NK-92 (cell line): ENCODE results near the gene CCDC92B.
"Not testable (repeated sequence)": the region's sequence is repeated elsewhere in the genome, so short reads cannot be mapped to it uniquely, and the experiment has no call there.

ENCODE experiments used
- DNase-seq: peaks from one replicate; lab custom pipeline; 2025; ENCODE audit not compliant: unreplicated experiment; lab: John Stamatoyannopoulos, UW

CCDC92B gene

GRCh38 chr17:2691069-2691871 is 58.2 kb downstream of the CCDC92B start:
- no peak for DNase-seq

DNA sequence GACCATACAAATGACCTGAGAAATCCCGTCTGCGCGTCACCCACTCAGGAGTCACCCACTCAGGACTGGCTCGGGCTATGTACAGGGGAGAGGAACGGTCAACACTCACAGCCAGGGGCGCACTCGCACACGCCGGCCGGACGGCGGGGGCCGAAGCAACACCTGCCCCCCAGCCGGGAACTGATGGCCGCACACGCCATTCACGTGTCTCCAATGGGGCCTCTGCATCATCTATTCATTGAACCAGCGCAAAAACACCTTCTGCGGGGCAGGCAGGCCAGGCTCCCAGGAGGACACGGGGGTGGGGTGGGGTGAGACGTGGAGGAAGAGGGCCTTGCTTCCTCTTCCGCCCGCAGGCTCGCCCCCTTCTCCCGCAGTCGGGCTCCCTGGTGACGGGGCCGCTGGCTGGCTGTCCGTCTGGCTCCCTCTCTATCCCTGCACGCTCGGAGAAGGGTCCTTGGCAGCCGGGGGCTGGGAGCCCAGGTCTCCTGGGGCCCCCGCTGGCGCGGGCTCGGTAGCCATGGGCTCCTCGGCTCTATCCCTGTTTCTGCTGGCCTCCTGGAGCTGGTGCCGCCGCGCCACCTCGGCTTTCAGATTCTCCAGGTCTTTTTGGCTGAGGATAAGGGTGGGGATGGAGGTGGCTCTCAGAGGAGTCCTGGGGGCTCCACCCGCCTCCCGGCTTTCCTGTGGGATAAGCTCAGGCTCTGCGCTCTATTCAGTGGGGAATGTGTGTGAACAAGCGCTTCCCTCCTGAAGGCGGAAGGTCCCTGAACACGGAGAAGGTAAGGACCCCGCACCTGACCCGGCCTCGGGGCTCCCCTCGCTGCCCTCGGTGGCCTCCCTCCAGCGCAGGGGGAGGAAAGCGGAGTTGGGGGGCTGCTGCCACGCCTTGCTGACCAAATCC is 59.0 kb downstream of the CCDC92B start:
- DNase-seq: no peak

GRCh38 chr17:2689411-2690164 is 59.9 kb downstream of the CCDC92B start:
- DNase-seq: no peak

DNA sequence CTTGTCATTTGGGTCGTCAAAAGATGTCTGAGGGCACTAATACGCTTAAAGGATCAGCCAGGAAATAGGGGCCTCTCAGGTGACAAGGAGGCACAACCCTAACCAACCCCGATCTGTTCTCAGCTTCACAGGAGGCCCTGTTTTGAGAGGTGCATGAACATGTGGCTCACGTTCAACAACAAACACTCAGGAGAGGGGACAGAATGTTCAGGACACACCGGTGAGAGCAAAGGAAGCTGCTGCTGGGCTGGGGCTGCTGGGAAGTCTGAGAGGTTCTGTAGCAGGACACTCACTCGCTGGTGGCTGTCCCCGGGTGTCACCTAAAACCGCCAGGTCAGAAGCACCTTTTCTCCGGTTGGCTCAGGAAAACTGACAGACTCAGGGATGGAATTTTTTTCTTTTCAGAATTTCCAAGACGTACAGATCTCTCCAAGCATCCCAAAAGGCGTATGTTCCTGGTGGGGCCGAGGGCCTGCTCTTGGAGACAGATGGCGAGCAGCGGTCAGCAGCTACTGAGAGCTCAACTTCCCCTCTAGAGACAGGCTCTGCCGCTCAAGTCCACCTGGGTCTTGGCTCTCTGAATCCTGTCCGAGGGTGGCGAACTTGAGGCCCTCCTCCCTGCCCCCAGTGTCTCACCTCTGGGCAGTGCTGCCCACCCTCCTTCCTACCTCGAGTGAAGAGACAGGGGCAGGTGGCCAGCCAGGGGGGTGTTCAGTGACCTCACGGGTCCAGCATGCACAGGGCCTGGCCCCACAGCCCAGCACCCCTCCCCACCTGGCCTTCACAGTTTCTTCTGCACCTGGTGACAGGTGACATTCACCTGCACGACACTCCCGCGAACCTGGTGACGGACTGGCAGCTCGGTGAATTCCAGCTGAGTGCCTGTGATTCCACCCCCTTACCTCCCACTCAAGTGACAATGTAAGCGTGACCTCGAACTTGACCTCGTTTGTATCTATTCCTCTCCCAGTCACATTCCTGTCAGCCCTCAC is 60.8 kb downstream of the CCDC92B start:
- DNase-seq: no peak

DNA sequence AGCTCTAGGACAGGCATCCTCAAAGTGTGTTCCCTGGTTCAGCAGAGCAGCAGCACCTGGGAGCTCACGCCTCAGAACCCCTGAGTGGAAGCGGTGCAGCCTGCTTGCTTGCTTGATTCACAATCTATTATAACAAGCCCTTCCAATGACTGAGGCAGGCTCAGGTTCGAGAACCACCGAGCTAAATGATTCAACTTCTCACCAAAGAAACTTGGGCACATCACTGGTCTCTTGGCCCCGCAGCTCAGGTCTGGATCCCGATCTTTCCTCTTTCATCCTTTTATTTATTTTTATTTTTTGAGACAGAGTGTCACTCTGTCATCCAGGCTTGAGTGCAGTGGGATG is 62.4 kb downstream of the CCDC92B start:
- DNase-seq: no peak

DNA sequence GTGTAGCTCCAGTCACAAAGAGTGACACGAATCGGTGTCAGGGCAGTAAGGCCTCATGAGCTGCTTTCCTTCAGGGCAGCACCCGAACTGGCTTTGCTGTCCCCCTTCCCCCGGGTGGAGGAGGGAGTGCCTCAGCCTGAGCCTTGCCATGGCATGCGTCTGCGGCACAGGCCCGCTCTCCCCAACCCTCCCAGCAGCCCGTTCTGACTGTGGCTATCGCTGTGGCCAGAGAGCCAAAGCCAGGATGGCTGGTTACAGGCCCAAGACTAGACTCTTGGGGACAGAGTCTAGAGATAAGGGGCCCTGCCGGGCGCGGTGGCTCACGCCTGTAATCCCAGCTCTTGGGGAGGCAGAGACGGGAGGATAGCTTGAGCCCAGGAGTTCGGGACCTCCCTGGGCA is 63.8 kb downstream of the CCDC92B start:
- DNase-seq: no peak

DNA sequence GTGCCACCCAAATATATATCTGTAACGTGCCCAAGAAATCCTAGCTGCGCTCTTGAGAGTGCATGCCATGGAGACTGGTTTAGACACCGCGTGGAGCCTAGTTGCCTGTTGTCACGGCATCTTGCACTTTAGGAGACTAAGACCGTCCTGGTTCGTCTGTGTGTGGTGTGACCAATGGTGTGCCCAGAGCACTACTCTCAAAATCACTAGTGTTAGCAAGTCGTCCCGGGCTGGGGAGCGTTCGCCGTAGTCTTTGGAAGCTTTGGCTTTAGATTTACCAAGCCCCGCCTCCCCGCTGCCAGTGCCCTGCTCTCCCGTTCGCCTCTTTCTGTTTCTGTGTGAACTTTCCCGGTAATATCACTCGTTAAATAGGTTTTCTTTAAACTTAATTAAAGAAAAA is 64.9 kb downstream of the CCDC92B start:
- DNase-seq: no peak

GRCh38 chr17:2683912-2684311 is 65.5 kb downstream of the CCDC92B start:
- DNase-seq: no peak

DNA sequence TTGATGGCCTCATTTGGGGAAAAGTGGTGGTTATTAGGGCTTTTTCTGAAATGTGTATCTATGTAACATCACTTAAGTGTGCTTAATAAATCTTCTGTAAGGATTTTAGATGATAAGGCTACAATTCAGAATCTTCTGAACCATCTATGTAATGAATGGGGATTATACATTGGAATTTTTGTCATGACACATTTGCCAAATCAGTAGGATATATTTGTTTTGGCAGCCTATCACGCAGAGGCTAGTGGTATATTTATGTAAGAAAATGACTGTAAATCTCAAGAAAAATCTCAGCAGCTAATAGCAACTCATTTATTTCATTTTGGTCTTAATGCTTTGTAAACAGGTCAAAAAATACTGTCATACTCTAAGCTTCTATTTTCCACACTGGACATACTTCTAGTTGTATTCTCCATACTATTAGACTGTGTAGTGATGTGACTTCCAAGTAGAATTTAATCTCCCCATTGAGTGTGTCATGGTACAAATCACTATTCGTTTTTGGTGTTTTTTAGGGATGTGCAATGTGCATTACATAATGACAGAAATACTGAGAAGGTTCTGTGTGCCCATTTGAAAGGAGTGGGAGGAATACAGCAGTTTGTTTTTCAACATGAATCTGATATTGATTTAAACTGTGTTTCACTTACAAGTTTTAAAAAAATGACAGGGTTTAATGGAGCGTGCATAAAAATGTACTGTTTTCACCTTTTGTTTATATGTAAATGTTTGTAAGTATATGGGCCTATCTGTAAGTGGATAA is 67.1 kb downstream of the CCDC92B start:
- DNase-seq: no peak

DNA sequence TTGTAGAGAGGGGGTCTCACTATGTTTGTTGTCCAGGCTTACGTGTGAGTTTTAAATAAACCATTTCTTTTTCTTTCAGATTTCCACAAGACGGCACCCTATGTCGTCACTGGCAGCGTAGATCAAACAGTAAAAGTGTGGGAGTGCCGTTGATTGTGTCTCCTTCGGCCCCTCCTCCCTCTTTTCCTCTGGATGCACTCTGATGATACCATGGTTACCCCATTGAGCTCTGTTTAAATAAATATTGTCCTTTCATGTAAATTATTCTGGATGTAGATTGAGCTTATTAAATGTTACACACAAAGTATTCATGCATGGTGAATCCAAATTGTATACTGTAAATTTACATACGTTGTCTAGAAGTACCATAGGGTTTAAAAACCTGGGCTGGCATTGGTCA is 67.8 kb downstream of the CCDC92B start:
- DNase-seq: no peak

DNA sequence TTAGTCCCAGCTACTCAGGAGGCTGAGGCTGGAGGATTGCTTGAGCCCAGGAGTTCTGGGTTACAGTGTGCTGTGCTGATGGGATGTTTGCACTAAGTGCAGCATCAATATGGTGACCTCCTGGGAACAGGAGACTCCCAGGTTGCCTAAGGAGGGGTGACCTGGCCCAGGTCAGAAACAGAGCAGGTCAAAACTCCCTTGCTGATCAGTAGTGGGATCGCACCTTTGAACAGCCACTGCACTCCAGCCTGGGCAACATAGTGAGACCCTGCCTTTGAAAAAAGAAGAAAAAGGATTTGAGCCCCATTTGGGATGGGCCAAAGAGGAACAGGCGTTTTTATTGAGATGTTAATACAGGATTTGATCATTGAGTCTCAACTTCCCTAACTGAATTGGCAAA is 68.5 kb downstream of the CCDC92B start:
- no peak for DNase-seq

- DNase-seq: not testable (repeated sequence)
Measured at GRCh38 chr17:2679247-2679646, 70.2 kb downstream of the CCDC92B start.
